GM21717 (cell line): Measurements from ENCODE around the gene EGLN2.
"Not testable (repeated sequence)": the region's sequence is repeated elsewhere in the genome, so short reads cannot be mapped to it uniquely, and the experiment has no call there.

Experiments used
- ATAC-seq: cut with Tn5 transposase; IDR thresholded peaks from one replicate; pipeline ENCODE4 v1.9.1; 2021; ENCODE audit warnings: mild to moderate bottlenecking, moderate library complexity; ENCODE audit not compliant: unreplicated experiment

EGLN2 gene

GRCh38 chr19:40801426-40802299, 2.7 kb downstream of the EGLN2 start:
- no peak for ATAC-seq

GRCh38 chr19:40802300-40803169, 3.5 kb downstream of the EGLN2 start:
- ATAC-seq = no peak

DNA sequence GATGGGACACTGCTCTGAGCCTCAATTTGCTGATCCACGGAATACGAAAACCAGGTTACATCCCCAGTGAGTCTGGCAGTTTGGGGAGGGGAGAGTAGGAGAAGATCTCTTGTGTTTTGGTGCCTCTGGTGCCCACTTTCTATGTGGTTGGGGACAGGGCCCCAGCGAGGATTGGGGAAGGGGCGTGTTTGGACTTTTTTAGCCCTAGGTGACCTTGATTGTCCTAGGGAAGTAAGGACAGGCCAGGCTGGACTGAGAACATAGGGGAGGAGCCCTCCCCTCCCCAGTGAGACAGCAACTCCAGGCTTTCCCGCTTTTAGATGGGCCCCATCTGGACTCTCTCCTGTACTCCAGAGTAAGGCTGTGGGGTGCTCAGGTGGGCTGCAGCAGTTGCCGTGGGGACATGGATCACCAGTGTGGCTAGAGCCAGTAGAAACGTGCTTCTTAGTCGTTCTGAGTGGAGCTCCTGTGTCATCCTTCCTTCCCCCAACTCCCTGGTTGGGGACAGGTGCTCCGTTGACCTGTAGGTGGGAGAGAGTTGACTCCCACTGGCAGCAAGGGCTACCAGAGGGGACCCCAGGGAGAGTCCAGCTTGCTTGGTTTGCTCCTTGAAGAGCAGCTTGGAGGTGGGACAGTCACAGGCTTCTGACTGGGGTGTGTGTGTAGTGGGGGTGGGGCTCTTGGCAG, 4.3 kb downstream of the EGLN2 start:
- no peak for ATAC-seq

GRCh38 chr19:40803857-40804782, 5.1 kb downstream of the EGLN2 start:
- ATAC-seq = no peak

DNA sequence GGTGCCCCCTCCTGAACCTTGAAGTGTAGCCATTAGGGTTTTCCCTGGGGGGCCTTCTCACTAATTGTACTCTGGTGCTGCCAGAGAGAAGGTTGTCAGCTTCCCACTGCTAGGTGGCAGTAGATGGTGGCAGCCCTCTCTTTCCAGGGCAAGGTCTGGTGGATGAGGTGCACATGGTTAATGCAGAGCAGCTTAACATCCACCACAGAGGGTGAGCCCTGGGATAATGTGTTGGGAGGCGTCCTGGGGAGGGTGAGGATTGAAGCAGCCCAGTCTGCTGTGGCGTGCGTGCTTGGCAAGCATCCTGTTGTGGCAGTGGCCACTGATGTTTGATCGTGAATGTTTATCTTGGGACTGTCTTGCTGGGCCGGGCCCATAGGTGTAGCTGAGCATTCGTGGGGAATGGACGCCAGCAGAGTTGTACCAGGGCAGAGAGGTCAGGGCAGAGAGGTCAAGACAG, 5.8 kb downstream of the EGLN2 start:
- no peak for ATAC-seq

DNA sequence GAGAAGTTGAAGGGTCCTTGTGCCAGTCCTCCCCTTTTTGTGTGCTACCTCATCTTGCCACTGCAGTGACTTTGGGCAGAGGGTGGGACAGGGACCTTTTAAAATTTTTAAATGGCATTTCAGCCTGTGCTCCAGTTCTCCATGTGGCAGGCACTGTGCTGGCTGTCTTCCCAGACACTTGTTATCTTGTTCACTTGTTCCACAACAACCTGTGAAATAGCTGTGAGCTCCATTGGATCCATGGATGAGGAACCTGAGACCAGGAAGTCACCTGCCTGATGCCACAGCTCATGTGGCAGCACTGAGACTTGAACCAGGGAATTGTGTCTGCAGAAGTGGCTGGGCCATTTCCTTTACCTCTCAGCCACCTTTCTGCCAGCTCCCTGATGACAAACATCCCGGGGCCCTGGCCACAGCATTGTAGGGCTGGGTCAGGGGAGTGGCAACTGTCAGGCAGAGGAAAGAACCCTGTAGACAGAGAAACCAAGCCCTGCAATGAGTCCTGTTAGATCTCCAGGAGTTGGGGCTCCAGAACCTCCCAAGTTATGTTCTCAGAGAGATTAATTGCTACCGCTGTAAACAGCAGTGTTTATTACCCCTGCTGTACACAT, 6.4 kb downstream of the EGLN2 start:
- no peak for ATAC-seq

- no peak for ATAC-seq
Observed at GRCh38 chr19:40806423-40807146, 7.6 kb downstream of the EGLN2 start.

- no peak for ATAC-seq
Observed at GRCh38 chr19:40807147-40808020, 8.4 kb downstream of the EGLN2 start.

DNA sequence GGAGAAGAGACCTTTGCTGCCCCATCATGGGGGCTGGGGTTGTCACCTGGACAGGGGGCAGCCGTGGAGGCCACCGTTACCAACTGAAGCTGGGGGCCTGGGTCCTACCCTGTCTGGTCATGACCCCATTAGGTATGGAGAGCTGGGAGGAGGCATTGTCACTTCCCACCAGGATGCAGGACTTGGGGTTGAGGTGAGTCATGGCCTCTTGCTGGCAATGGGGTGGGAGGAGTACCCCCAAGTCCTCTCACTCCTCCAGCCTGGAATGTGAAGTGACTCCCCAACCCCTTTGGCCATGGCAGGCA, 9.0 kb downstream of the EGLN2 start:
- ATAC-seq = no peak

GRCh38 chr19:40808497-40808896, 9.5 kb downstream of the EGLN2 start:
- no peak for ATAC-seq

DNA sequence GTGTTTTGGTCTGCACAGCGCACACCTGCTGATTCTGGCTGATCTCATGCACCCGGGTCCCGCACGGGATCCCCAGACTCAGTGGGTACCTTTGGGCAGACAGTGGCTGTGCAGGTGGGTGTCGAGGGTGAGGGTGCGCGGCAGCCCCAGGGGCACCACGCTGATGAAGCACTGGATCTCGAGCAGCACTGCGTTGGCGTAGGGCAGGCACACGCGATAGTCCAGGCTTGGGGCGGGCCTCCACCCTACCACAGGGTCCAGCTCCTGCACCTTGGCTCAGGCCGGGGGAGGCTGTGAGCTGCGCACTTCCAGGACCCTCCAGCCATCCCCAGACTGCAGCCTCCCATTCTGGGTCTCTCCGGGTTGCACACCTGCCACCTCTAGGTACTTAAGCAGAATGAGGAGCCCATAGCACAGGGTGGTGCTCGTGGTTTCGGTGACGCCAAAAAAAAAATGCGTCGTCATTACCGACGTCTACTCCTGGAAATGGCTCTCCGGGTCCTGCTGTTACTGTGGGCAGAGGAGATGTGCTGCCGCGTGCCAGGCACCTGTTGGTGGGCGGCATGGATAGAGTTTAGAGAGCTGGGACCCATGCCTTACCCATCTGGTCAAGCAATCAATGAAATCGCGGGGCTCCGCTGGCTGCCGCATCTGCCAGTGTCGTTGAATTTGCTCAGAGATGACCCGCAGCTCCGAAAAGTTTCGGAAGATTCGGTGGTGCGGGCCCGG, 10.5 kb downstream of the EGLN2 start:
- no peak for ATAC-seq

DNA sequence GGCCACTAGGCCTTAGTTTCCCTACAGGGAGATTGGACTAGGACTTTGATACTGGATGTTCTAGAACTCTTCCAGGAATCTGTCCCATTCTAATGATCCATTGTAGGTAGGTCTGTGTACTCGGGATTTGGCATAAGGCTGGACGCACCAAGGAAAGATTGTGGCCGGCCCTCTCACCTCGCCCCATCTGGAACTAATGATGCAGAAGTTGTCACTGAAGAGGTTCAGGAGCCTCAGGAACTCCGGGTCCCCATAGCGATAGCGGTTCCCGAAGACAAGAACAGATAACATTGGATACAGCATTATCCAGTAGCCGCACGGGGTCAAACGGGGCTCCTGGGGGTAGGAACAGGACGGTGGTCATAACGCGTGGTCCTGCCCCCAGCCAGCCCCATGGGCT, 11.2 kb downstream of the EGLN2 start:
- no peak for ATAC-seq

DNA sequence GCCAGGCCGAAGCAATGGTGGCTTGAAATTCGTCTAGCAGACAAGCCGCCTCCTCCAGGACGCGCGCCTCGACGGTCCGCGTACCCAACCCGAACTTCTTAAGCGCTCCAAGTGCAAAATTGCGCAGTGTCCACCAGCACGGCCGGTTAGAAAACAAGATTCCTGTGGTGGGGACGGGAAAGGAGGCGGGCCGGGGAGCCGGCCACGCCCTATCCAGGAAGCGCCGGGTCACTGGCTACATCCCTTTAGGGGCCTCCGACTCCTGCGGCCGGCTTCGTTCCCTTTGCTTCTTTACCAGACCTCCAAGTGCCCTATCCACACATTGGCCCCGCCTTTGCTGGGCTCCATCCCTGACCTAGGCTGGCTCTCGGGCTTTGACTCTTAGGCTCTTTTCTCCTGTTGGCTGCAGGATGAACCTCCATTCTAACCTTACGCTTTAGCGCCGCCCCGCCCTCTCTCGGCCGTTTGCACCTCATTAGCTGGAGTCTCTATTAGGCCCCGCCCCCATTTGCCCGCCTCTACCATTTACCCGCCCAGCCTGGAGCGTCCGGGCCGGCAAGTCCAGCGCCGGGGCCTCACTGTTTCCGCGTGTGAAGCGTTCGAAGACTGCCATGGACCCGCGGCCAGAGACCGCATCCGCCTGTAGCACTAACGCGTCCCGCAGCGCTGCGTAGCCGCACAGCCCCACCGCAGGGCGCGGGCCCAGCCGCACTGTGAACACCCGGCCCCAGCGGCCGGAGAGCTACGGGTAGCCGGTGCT, 11.8 kb downstream of the EGLN2 start:
- ATAC-seq = not testable (repeated sequence)

GRCh38 chr19:40811478-40812341, 12.7 kb downstream of the EGLN2 start:
- no peak for ATAC-seq

DNA sequence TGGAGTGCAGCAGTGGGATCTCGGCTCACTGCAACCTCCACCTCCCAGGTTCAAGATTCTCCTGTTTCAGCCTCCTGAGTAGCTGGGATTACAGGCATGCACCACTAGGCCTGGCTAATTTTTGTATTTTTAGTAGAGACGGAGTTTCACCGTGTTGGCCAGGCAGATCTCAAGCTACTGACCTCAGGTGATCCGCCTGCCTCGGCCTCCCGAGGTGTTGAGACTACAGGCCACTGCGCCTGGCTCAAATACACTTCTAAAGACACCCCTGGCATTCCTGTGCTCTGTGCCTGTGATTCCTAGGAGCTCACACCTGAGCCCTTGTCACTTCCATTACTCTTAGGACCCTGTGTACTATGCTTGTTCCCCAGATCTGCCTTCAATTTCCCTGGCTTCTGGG, 13.6 kb downstream of the EGLN2 start:
- not testable (repeated sequence) for ATAC-seq

- no peak for ATAC-seq
Observed at GRCh38 chr19:40813182-40813581, 14.2 kb downstream of the EGLN2 start.
